DOHH2 (cell line): ENCODE results near the gene C13orf46.

ENCODE experiments used
- H3F3A ChIP-seq: fragments of 200-600 bp; sonication (generic), shearing (Covaris generic); 2 replicates; pipeline ENCODE4 v1.6.0; 2016; ENCODE audit warnings: antibody characterized with exemption, mild to moderate bottlenecking; ENCODE audit not compliant: control insufficient read depth, insufficient read depth
- H3K27ac ChIP-seq: fragments of 200-600 bp; sonication (generic); 2 replicates; pipeline ENCODE4 v1.5.1; 2014; ENCODE audit warnings: low read depth, mild to moderate bottlenecking, low read length, moderate library complexity
- H3K27me3 ChIP-seq: fragments of 200-600 bp; sonication (generic); 2 replicates; pipeline ENCODE4 v1.6.1; 2014; ENCODE audit warnings: mild to moderate bottlenecking, low read length, mixed read lengths; ENCODE audit not compliant: control insufficient read depth
- H3K36me3 ChIP-seq: fragments of 200-600 bp; sonication (generic); 2 replicates; pipeline ENCODE4 v1.6.1; 2014; ENCODE audit warnings: mild to moderate bottlenecking, low read length, moderate library complexity, mixed read lengths; ENCODE audit not compliant: control insufficient read depth
- H3K4me1 ChIP-seq: fragments of 200-600 bp; sonication (generic); 2 replicates; pipeline ENCODE4 v1.6.1; 2014; ENCODE audit warnings: mild to moderate bottlenecking, low read length, mixed read lengths; ENCODE audit not compliant: control insufficient read depth
- H3K4me2 ChIP-seq: fragments of 200-600 bp; sonication (generic); 2 replicates; pipeline ENCODE4 v1.6.0; 2014; ENCODE audit warnings: mild to moderate bottlenecking, low read length, moderate library complexity
- H3K4me3 ChIP-seq: fragments of 200-600 bp; sonication (generic); 2 replicates; pipeline ENCODE4 v1.5.1; 2014; ENCODE audit warnings: mild to moderate bottlenecking, low read length, mixed read lengths
- H3K79me2 ChIP-seq: fragments of 200-600 bp; sonication (generic); 2 replicates; pipeline ENCODE4 v1.6.1; 2014; ENCODE audit warnings: mild to moderate bottlenecking, low read length, mixed read lengths; ENCODE audit not compliant: control insufficient read depth
- H3K9me2 ChIP-seq: fragments of 200-600 bp; sonication (generic); replicated peaks from 2 replicates; pipeline ENCODE4 v1.6.1; 2014; ENCODE audit warnings: mild to moderate bottlenecking, low read length, mixed read lengths; ENCODE audit not compliant: control insufficient read depth
- H3K9me3 ChIP-seq: fragments of 200-600 bp; sonication (generic); 2 replicates; pipeline ENCODE4 v1.6.1; 2014; ENCODE audit warnings: antibody characterized with exemption, low read length, mixed read lengths; ENCODE audit not compliant: control insufficient read depth, insufficient read depth
- H4K20me1 ChIP-seq: fragments of 200-600 bp; sonication (generic); 2 replicates; pipeline ENCODE4 v1.6.0; 2014; ENCODE audit warnings: low read depth, mild to moderate bottlenecking, antibody characterized with exemption, low read length, moderate library complexity; ENCODE audit not compliant: control insufficient read depth, insufficient read depth
- CTCF ChIP-seq: fragments of 200-600 bp; sonication (generic); IDR thresholded peaks from one replicate; pipeline ENCODE4 v1.5.1; 2014; ENCODE audit warnings: antibody characterized with exemption, mild to moderate bottlenecking, low read depth, low read length; ENCODE audit not compliant: poor library complexity, severe bottlenecking
- EZH2phosphoT487 ChIP-seq: fragments of 200-600 bp; sonication (generic); IDR thresholded peaks from 2 replicates; pipeline ENCODE4 v1.6.1; 2017; ENCODE audit warnings: borderline replicate concordance, mild to moderate bottlenecking, antibody characterized with exemption, low read length, moderate library complexity, mixed read lengths

C13orf46 gene

GRCh38 chr13:113939944-113940297 lies 34.0 kb downstream of the C13orf46 start:
- no peak overlapping the region for H3K4me2 ChIP-seq
- H3F3A ChIP-seq: no peaks in the 10 kb centered on the region
- no peaks in the 10 kb centered on the region for H3K79me2 ChIP-seq
- H3K27ac ChIP-seq: no peak overlapping the region
- H4K20me1 ChIP-seq: no peaks in the 10 kb centered on the region
- no peak overlapping the region for H3K4me3 ChIP-seq
- H3K9me3 ChIP-seq: no peaks in the 10 kb centered on the region
- H3K27me3 ChIP-seq: no peaks in the 10 kb centered on the region
- TF ChIP-seq CTCF (no peak), EZH2phosphoT487 (no peak)
- H3K4me1 ChIP-seq: no peaks in the 10 kb centered on the region
- H3K36me3 ChIP-seq: no peaks in the 10 kb centered on the region
- no peaks in the 10 kb centered on the region for H3K9me2 ChIP-seq

- H4K20me1 ChIP-seq: no peaks in the 10 kb centered on the region
- H3K4me1 ChIP-seq: no peaks in the 10 kb centered on the region
- H3K9me2 ChIP-seq: no peaks in the 10 kb centered on the region
- H3K36me3 ChIP-seq: no peaks in the 10 kb centered on the region
- no peak overlapping the region for H3K4me2 ChIP-seq
- H3K27ac ChIP-seq: no peak overlapping the region
- TF ChIP-seq EZH2phosphoT487 (no peak), CTCF (no peak)
- H3F3A ChIP-seq: no peaks in the 10 kb centered on the region
- H3K9me3 ChIP-seq: no peaks in the 10 kb centered on the region
- no peaks in the 10 kb centered on the region for H3K79me2 ChIP-seq
- H3K27me3 ChIP-seq: no peaks in the 10 kb centered on the region
- H3K4me3 ChIP-seq: no peak overlapping the region
These were observed 34.5 kb downstream of the C13orf46 start for GRCh38 chr13:113939129-113939943.

GRCh38 chr13:113938716-113939115 lies 35.2 kb downstream of the C13orf46 start:
- Histone ChIP-seq H3K9me2 (no peaks in the 10 kb centered on the region), H3F3A (no peaks in the 10 kb centered on the region), H3K9me3 (no peaks in the 10 kb centered on the region), H3K4me3 (no peak overlapping the region), H3K36me3 (no peaks in the 10 kb centered on the region), H3K79me2 (no peaks in the 10 kb centered on the region), H3K27me3 (no peaks in the 10 kb centered on the region), H3K27ac (no peak overlapping the region), H4K20me1 (no peaks in the 10 kb centered on the region), H3K4me1 (no peaks in the 10 kb centered on the region), H3K4me2 (no peak overlapping the region)
- TF ChIP-seq EZH2phosphoT487: no peak

- no peak for TF ChIP-seq CTCF
- no peak for TF ChIP-seq EZH2phosphoT487
- Histone ChIP-seq H3F3A (no peaks in the 10 kb centered on the region), H3K79me2 (no peaks in the 10 kb centered on the region), H3K36me3 (no peaks in the 10 kb centered on the region), H3K4me2 (no peak overlapping the region), H3K9me3 (no peaks in the 10 kb centered on the region), H3K4me3 (no peak overlapping the region), H4K20me1 (no peaks in the 10 kb centered on the region), H3K27ac (no peak overlapping the region), H3K4me1 (no peaks in the 10 kb centered on the region), H3K9me2 (no peaks in the 10 kb centered on the region), H3K27me3 (no peaks in the 10 kb centered on the region)
These were observed 35.6 kb downstream of the C13orf46 start for GRCh38 chr13:113938246-113938645.
